Stimulated activated CD4-positive, alpha-beta T cell treated with anti-CD3 and anti-CD28 coated beads, Interleukin-2, amount 100 ng/mL, for 4 hours (primary cell): ENCODE results near the gene UBAC1.
A peak's percentile ranks its signal among the peaks of the same experiment; 100 is the strongest.
"Not testable (repeated sequence)": the region's sequence is repeated elsewhere in the genome, so short reads cannot be mapped to it uniquely, and the experiment has no call there.

Source experiments
- DNase-seq: peaks from one replicate; pipeline ENCODE4 v3.0.0-alpha.2; 2020; ENCODE audit warnings: low read depth

UBAC1 gene

GRCh38 chr9:135978642-135979546 lies 17.7 kb upstream of the UBAC1 start:
- peak; percentile 16 for DNase-seq

- no peak for DNase-seq
Observed at GRCh38 chr9:135976944-135977343, 15.8 kb upstream of the UBAC1 start.

DNA sequence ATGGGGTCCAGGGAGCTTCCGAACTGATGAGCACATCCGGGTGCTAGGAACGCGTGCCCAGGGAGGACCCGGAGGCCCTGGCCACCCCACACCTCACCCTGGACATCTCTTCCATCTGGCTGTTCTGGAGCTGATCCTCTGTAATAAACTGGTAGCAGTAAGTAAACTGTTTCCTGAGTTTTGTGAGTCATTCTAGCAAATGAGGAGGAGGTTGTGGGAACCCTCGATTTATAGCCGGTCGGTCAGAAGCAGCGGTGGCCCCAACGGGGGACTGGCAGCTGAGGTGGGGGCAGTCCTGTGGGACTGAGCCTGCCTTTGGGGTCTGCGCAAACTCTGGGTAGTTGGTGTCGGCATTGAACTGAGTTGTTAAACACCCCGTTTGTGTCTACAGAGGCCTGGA lies 15.4 kb upstream of the UBAC1 start:
- no peak for DNase-seq

DNA sequence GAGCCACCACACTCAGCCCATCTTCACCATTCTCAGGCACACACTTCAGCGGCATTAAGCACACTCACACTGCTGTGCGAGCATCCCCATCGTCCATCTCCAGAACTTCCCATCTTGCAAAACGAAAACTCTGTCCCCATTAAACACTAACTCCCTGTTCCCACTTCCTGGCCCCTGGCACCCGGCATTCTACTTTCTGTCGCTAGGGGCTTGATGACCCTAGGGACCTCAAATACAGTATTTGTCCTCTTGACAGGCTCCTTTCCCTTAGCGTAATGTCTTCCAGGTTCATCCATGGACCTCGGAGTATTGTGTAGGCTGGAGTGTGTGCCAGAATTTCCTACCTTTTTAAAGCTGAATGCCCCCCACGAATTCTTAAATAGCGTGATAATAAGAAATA lies 14.7 kb upstream of the UBAC1 start:
- DNase-seq, result no peak

- DNase-seq, result no peak
Observed at GRCh38 chr9:135974220-135974573, 13.0 kb upstream of the UBAC1 start.

GRCh38 chr9:135973277-135974219 lies 12.4 kb upstream of the UBAC1 start:
- DNase-seq, result no peak

GRCh38 chr9:135971892-135972291 lies 10.7 kb upstream of the UBAC1 start:
- DNase-seq, result no peak

GRCh38 chr9:135971111-135971766 lies 10.1 kb upstream of the UBAC1 start:
- no peak for DNase-seq

DNA sequence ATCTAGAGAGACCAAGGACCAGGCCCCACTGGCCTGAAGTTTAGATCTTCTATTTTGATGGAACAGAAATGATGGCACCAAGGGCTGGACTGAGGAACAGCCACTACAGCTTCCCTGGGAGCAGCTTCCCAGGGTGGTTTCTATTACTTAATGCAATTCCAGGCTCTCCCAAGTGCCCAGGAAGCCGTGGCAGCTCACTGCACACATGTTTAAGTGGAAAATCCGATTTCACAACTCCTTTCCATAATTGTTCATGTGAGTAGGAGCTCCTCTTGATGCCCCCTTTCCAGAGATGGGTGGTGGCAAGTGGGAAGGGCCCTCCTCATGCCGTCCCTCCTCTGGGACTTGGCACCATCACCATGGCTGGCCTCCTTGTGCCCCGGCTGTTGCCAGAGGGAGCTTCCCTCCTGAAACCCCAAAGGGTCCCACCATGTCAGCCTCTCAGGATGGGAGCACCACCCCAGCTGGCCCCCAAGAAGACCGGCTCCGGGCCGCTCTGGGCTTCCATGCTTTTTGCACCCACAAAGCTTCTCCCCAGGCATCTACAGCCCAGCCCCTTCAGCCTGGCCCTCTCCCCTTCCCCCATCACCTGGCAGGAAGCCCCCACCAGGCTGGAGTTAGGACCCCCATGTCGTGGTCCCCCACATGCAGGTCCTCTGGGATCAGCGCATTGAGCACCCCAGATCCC lies 9.1 kb upstream of the UBAC1 start:
- DNase-seq, result no peak

GRCh38 chr9:135969064-135969683 lies 8.0 kb upstream of the UBAC1 start:
- DNase-seq, result no peak

GRCh38 chr9:135968601-135969000 lies 7.4 kb upstream of the UBAC1 start:
- no peak for DNase-seq

GRCh38 chr9:135968083-135968476 lies 6.9 kb upstream of the UBAC1 start:
- DNase-seq, result no peak

DNA sequence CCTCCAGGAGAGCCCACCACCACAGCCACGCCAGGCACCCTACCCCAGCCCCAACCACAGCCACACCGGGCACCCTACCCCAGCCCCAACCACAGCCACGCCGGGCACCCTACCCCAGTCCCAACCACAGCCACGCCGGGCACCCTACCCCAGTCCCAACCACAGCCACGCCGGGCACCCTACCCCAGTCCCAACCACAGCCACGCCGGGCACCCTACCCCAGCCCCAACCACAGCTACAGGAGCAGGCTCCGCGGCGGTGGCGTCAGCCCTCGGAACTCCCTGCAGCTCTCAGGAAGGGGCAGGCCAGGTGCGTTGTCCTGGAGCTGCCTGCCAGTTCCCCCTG lies 5.7 kb upstream of the UBAC1 start:
- DNase-seq, result not testable (repeated sequence)

GRCh38 chr9:135965124-135965756 lies 4.1 kb upstream of the UBAC1 start:
- DNase-seq, result no peak

DNA sequence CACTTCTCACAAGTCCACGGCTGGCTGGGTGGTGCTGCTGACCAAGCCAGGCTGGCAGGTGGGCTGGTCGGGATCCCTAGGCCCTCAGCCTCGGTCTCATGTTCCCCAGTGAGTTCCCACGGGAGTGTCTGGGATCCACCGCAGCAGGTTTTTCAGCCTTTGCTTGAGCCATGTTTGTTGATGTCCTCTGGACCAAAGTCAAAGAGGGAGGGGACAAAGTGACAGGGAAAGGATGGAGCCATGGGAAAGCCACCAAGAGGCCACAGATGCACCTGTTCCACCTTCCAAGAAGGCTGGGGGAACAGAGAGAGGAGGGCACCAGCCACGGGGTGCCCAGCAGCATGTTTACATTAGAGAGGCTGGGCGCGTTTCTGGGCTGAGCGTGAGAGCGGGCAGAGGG lies 2.8 kb upstream of the UBAC1 start:
- DNase-seq, result no peak

DNA sequence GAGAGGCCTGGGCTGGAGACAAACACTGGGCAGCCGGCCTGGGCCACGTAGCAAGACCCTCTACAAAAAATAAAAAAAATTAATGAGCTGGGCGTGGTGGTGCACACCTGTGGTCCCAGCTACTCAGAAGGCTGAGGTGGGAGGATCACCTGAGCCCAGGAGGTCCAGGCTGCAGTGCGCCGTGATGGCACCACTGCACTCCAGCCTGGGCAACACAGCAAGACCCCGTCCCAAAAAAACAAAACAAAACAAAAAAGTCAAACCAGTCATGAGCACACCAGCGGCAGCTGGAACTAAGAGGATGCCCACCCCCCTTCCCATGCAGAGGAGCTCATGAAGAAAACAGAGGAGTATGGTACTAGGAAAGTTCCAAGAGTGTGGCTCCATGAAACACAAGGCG lies 2.2 kb upstream of the UBAC1 start:
- no peak for DNase-seq

GRCh38 chr9:135962696-135963307 lies 1.6 kb upstream of the UBAC1 start:
- no peak for DNase-seq

- DNase-seq, result no peak
Observed at GRCh38 chr9:135961811-135962695, 880 bp upstream of the UBAC1 start.

DNA sequence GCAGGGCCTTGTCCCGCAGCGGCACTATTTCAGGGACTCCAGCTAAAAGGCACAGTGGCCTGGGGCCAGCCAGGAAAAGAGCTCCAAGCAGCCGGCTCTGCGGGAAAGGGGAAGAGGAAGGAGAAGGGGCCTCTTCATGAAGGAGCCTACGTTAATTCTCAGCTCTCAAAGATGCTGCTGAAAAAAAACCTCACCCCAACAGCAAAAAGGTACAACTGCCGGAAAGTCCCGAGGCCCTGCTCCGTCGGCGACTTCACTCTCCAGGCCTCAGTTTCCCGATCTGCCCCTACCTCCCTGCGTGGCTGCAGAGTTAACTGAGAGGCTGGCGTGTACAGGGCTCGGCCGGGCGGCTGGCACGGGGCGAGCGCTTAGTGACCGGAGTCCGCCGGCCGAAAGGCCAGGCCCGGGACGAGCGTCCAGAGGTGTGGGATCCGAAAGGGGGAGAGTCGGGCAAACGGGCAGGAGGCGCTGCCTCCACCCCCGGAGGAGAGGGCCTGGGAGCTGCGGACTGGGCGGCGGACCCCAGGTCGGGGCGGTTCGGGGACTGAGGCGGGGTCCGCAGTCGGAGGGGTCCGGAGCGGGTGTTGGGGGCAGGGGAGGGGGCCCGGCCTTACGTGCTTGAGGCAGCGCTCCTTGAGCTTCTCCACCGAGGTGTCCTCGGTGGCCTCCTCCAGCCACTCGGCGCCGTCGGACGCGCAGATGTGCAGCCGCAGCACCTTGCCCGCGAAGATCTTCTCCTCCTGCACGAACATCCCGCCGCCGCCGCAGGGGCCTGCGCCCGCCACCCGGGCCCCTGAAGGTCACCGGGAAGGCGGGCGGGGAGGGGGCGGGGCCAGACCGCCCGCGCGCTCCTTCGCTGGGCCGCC lies 529 bp downstream of the UBAC1 start:
- DNase-seq, result no peak
